Activated T-helper 17 cell treated with anti-CD3 and anti-CD28 coated beads, Interleukin-2, amount 50 U/mL, for 72 hours (primary cell): ENCODE data around the gene LONP1. TPM values are rescaled to one million over a fixed set of nuclear protein-coding genes. Genes with fewer than 3 reads are reported as not detected.

ENCODE experiments used
- ATAC-seq: fragments of 150-1000 bp; cut with Tn5 transposase; replicated peaks from 2 replicates; pipeline ENCODE4 v1.10.0; 2021; ENCODE audit warnings: mild to moderate bottlenecking, moderate library complexity
- H3K27ac Mint-ChIP-seq: one replicate; pipeline ENCODE4 v1.8.0; 2022; ENCODE audit warnings: mixed read lengths
- H3K27me3 Mint-ChIP-seq: one replicate; pipeline ENCODE4 v1.8.0; 2022; ENCODE audit warnings: mixed read lengths
- H3K36me3 Mint-ChIP-seq: one replicate; pipeline ENCODE4 v1.8.0; 2022; ENCODE audit warnings: low read depth, mild to moderate bottlenecking, mixed read lengths
- H3K4me1 Mint-ChIP-seq: one replicate; pipeline ENCODE4 v1.8.0; 2022; ENCODE audit warnings: mixed read lengths
- H3K4me3 Mint-ChIP-seq: one replicate; pipeline ENCODE4 v1.8.0; 2022; ENCODE audit warnings: mild to moderate bottlenecking, mixed read lengths
- H3K9me3 Mint-ChIP-seq: one replicate; pipeline ENCODE4 v1.8.0; 2022; ENCODE audit warnings: mixed read lengths
- total RNA-seq, 2 donors: library from RNA; stranded (reverse); gene quantifications; one replicate each; pipeline ENCODE4 v1.2.3, GENCODE V29; 2022

Gene LONP1
- total RNA-seq, 2 donors from 2014 or later, result 291 to 376 TPM

DNA sequence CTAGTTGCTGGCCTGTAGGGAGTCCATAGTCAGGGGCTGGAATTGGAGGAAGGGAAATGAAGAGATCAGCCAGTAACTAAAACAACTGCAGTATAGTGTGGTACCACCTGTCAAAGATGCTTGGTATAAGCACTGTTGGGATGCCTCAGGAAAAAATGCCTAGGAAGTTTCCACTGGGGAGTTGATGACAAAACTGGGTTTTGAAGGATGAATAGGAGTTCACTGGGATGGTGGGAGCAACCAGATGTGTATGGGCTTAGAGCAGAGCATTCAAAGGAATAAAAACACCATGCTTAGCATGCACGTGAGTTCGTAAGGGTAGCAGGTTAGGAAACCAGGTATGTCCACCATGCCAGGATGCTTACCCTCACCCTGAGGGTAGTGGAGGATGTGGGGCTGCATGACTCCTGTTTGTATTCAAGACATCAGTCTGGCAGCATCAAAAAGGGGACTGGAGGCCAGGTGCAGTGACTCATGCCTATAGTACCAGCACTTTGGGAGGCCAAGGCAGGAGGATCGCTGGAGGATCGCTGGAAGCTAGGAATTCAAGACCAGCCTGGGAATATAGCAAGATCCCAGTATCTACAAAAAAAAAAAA is 7.6 kb upstream of the LONP1 start:
- no peaks in the 10 kb centered on the region for H3K9me3 Mint-ChIP-seq
- no peaks in the 10 kb centered on the region for H3K4me1 Mint-ChIP-seq
- ATAC-seq, result no peak
- no peak overlapping the region for H3K4me3 Mint-ChIP-seq
- H3K27me3 Mint-ChIP-seq, result no peaks in the 10 kb centered on the region
- H3K36me3 Mint-ChIP-seq, result no peaks in the 10 kb centered on the region
- H3K27ac Mint-ChIP-seq, result no peak overlapping the region

GRCh38 chr19:5719274-5719960 is 529 bp downstream of the LONP1 start:
- Mint-ChIP-seq H3K9me3 (no peaks in the 10 kb centered on the region), H3K27ac (peak overlapping the region; percentile 99), H3K36me3 (peaks cover 54% of the 10 kb centered on the region), H3K4me1 (peaks cover 7% of the 10 kb centered on the region), H3K4me3 (peak overlapping the region; percentile 99), H3K27me3 (no peaks in the 10 kb centered on the region)
- no peak for ATAC-seq

- peak overlapping the region; percentile 99 for H3K4me3 Mint-ChIP-seq
- ATAC-seq, result peak; percentile 60
- H3K27ac Mint-ChIP-seq, result peak overlapping the region; percentile 99
- peaks cover 61% of the 10 kb centered on the region for H3K36me3 Mint-ChIP-seq
- no peaks in the 10 kb centered on the region for H3K27me3 Mint-ChIP-seq
- peaks cover 7% of the 10 kb centered on the region for H3K4me1 Mint-ChIP-seq
- H3K9me3 Mint-ChIP-seq, result no peaks in the 10 kb centered on the region
Measured at GRCh38 chr19:5718579-5719273, 1.2 kb downstream of the LONP1 start.

GRCh38 chr19:5718037-5718578 is 1.8 kb downstream of the LONP1 start:
- peak; percentile 5 for ATAC-seq
- no peaks in the 10 kb centered on the region for H3K27me3 Mint-ChIP-seq
- H3K27ac Mint-ChIP-seq, result peak overlapping the region; percentile 99
- peak overlapping the region; percentile 99 for H3K4me3 Mint-ChIP-seq
- no peaks in the 10 kb centered on the region for H3K9me3 Mint-ChIP-seq
- H3K36me3 Mint-ChIP-seq, result peaks cover 67% of the 10 kb centered on the region
- peaks cover 7% of the 10 kb centered on the region for H3K4me1 Mint-ChIP-seq

DNA sequence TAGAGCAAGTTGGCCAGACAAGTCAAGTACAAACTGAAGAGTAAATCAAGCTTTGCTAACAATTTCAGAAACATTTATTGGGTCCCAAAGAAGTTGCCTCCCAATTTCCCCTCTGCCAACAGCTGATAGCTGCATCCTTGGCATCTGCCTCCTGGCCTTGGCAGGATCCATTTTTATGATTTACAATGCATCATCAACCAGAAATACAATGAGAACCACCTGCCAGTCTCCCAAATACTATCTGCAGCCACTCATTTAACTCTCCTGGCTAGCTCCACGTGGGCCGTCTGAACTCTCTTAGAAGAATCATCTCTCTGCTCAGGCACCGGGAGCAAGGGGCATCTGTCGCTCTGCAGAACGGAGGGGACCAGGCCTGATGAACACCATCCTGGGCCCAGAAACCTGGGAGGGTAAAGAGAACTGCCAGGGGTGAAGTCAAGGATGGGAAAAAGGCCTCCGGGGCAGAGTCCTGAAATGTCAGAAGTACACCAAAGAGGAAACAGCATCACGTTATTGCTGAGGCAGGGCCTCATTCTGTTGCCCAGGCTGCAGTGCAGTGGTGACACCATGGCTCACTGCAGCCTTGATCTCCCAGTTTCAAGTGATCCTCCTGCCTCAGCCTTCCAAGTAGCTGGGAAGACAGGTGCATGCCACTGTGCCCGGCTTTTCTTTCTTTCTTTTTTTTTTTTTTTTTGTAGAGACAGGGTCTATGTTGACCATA is 2.6 kb downstream of the LONP1 start:
- Mint-ChIP-seq H3K36me3 (peaks cover 74% of the 10 kb centered on the region), H3K27me3 (no peaks in the 10 kb centered on the region), H3K27ac (peak overlapping the region; percentile 99), H3K4me3 (peak overlapping the region; percentile 99), H3K9me3 (no peaks in the 10 kb centered on the region), H3K4me1 (peaks cover 7% of the 10 kb centered on the region)
- ATAC-seq, result no peak

DNA sequence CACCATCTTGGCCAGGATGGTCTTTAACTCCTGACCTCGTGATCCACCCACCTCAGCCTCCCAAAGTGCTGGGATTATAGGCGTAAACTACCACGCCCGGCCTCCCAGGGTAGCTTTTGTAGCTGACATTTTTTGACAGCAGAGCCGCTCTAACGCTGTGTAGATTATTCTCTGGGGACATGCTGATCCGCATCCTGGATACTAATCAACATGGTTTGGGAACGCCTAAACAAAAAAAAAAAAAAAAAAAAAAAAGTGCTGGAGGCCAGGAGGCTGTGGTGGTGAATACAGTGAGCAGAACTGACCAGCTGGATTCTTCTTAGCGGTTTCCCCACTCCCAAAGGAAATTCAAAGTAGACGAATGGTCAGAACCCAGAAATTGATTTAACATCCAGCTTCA is 5.1 kb downstream of the LONP1 start:
- Mint-ChIP-seq H3K27ac (no peak overlapping the region), H3K27me3 (no peaks in the 10 kb centered on the region), H3K4me1 (peaks cover 7% of the 10 kb centered on the region), H3K9me3 (no peaks in the 10 kb centered on the region), H3K4me3 (no peak overlapping the region), H3K36me3 (peaks cover 90% of the 10 kb centered on the region)
- ATAC-seq, result no peak

- no peaks in the 10 kb centered on the region for H3K27me3 Mint-ChIP-seq
- no peaks in the 10 kb centered on the region for H3K9me3 Mint-ChIP-seq
- peaks cover 7% of the 10 kb centered on the region for H3K4me1 Mint-ChIP-seq
- no peak overlapping the region for H3K27ac Mint-ChIP-seq
- H3K4me3 Mint-ChIP-seq, result no peak overlapping the region
- ATAC-seq, result no peak
- H3K36me3 Mint-ChIP-seq, result peaks cover 92% of the 10 kb centered on the region
Measured at GRCh38 chr19:5713228-5713627, 6.7 kb downstream of the LONP1 start.

DNA sequence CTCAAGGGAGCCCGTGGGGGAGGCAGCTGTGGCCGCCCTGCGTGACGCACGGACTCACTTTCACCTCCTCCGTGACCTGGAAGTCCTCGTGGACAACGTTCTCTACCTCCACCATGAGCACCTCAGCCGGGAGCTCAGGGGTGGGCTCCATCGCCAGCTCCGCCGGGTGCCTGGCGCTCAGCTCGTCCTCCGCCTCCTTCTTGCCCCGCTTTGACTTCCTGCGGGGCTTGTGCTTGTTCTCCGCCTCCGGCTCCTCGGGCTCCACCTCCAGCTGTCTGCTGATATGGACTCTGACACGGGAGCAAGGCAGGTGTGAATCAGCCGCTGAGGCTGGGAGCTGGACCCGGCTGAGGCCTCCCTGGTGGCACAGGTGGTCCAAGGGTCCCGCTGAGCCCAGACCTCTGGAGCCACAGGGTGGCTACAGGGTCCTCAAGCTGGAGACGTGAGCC is 8.2 kb downstream of the LONP1 start:
- H3K36me3 Mint-ChIP-seq, result peaks cover 92% of the 10 kb centered on the region
- no peaks in the 10 kb centered on the region for H3K4me1 Mint-ChIP-seq
- H3K27me3 Mint-ChIP-seq, result no peaks in the 10 kb centered on the region
- H3K27ac Mint-ChIP-seq, result no peak overlapping the region
- ATAC-seq, result no peak
- no peaks in the 10 kb centered on the region for H3K9me3 Mint-ChIP-seq
- H3K4me3 Mint-ChIP-seq, result no peak overlapping the region

- Mint-ChIP-seq H3K27ac (no peak overlapping the region), H3K4me1 (no peaks in the 10 kb centered on the region), H3K9me3 (no peaks in the 10 kb centered on the region), H3K36me3 (peaks cover 92% of the 10 kb centered on the region), H3K27me3 (no peaks in the 10 kb centered on the region), H3K4me3 (no peak overlapping the region)
- no peak for ATAC-seq
Measured at GRCh38 chr19:5711025-5711424, 8.9 kb downstream of the LONP1 start.

GRCh38 chr19:5707576-5708575 is 12.1 kb downstream of the LONP1 start:
- no peaks in the 10 kb centered on the region for H3K27me3 Mint-ChIP-seq
- peaks cover 98% of the 10 kb centered on the region for H3K36me3 Mint-ChIP-seq
- no peak overlapping the region for H3K4me3 Mint-ChIP-seq
- ATAC-seq, result peak; percentile 28
- no peaks in the 10 kb centered on the region for H3K9me3 Mint-ChIP-seq
- no peak overlapping the region for H3K27ac Mint-ChIP-seq
- peaks cover 5% of the 10 kb centered on the region for H3K4me1 Mint-ChIP-seq

- Mint-ChIP-seq H3K27me3 (no peaks in the 10 kb centered on the region), H3K9me3 (no peaks in the 10 kb centered on the region), H3K27ac (no peak overlapping the region), H3K36me3 (peaks cover 92% of the 10 kb centered on the region), H3K4me1 (peaks cover 5% of the 10 kb centered on the region), H3K4me3 (no peak overlapping the region)
- ATAC-seq, result no peak
Measured at GRCh38 chr19:5706876-5707573, 12.9 kb downstream of the LONP1 start.

GRCh38 chr19:5705552-5705951 is 14.4 kb downstream of the LONP1 start:
- no peak for ATAC-seq
- Mint-ChIP-seq H3K27me3 (no peaks in the 10 kb centered on the region), H3K4me3 (no peak overlapping the region), H3K9me3 (no peaks in the 10 kb centered on the region), H3K27ac (no peak overlapping the region), H3K36me3 (peaks cover 92% of the 10 kb centered on the region), H3K4me1 (peaks cover 5% of the 10 kb centered on the region)
